Pulmonary artery endothelial cell (primary cell): ENCODE data around the gene MPLKIP. TPM values are rescaled to one million over a fixed set of nuclear protein-coding genes. Genes with fewer than 3 reads are reported as not detected.
"Not testable (repeated sequence)": the region's sequence is repeated elsewhere in the genome, so short reads cannot be mapped to it uniquely, and the experiment has no call there.

ENCODE experiments used
- DNase-seq: peaks from one replicate; pipeline ENCODE4 v3.0.0-alpha.2; 2011; ENCODE audit warnings: low read depth, low spot score
- total RNA-seq: library from RNA; depleted of rRNA; stranded (reverse); fragments of >200 nt; gene quantifications from 2 replicates; pipeline ENCODE4 v1.2.3, GENCODE V29; 2014

Gene MPLKIP
- total RNA-seq, 1 donor from 2014 or later = 31.2 TPM

- no peak for DNase-seq
Measured at GRCh38 chr7:40133561-40134427, 628 bp downstream of the MPLKIP start.

GRCh38 chr7:40122940-40123254 is 11.5 kb downstream of the MPLKIP start:
- no peak for DNase-seq

GRCh38 chr7:40122100-40122939 is 12.1 kb downstream of the MPLKIP start:
- not testable (repeated sequence) for DNase-seq

GRCh38 chr7:40120020-40120419 is 14.4 kb downstream of the MPLKIP start:
- DNase-seq = no peak

GRCh38 chr7:40118201-40118600 is 16.2 kb downstream of the MPLKIP start:
- not testable (repeated sequence) for DNase-seq

- not testable (repeated sequence) for DNase-seq
Measured at GRCh38 chr7:40117199-40117598, 17.2 kb downstream of the MPLKIP start.

GRCh38 chr7:40115936-40116335 is 18.5 kb downstream of the MPLKIP start:
- DNase-seq = no peak

GRCh38 chr7:40105879-40106473 is 28.4 kb downstream of the MPLKIP start:
- no peak for DNase-seq

- DNase-seq = no peak
Measured at GRCh38 chr7:40102897-40103296, 31.5 kb downstream of the MPLKIP start.

GRCh38 chr7:40101201-40101600 is 33.2 kb downstream of the MPLKIP start:
- DNase-seq = no peak

- DNase-seq = no peak
Measured at GRCh38 chr7:40099837-40100236, 34.6 kb downstream of the MPLKIP start.

- no peak for DNase-seq
Measured at GRCh38 chr7:40098810-40099209, 35.6 kb downstream of the MPLKIP start.

GRCh38 chr7:40097728-40098127 is 36.7 kb downstream of the MPLKIP start:
- DNase-seq = no peak

GRCh38 chr7:40095695-40096327 is 38.6 kb downstream of the MPLKIP start:
- DNase-seq = no peak

GRCh38 chr7:40095230-40095629 is 39.2 kb downstream of the MPLKIP start:
- no peak for DNase-seq

GRCh38 chr7:40093631-40094350 is 40.6 kb downstream of the MPLKIP start:
- DNase-seq = no peak

- DNase-seq = no peak
Measured at GRCh38 chr7:40092182-40092581, 42.2 kb downstream of the MPLKIP start.

- no peak for DNase-seq
Measured at GRCh38 chr7:40077849-40078248, 56.6 kb downstream of the MPLKIP start.
